ENCODE measurements around the gene GATB.

GRCh38 chr4:151651496-151651895 lies 109.3 kb downstream of the GATB start:
- TF ChIP-seq CTCF (IDR thresholded peaks at IDR 0.05; ENCODE audit: poor library complexity) (no peak), EZH2phosphoT487 (IDR thresholded peaks at IDR 0.05; ENCODE audit: low read depth, severe bottlenecking, unreplicated experiment) (no peak)

Measured in hepatocyte (in vitro differentiated cells).